Right kidney (tissue), 1 donor: ENCODE results near the gene HOXD3.

ENCODE experiments used
- DNase-seq: peaks from one replicate; pipeline ENCODE4 v3.0.0-alpha.2; 2016

Gene HOXD3

GRCh38 chr2:176212276-176212675, 55.2 kb downstream of the HOXD3 start:
- DNase-seq = no peak

- no peak for DNase-seq
These were observed 56.3 kb downstream of the HOXD3 start for GRCh38 chr2:176213406-176213805.
